SK-N-SH (cell line): ENCODE data around the gene SLCO3A1. TPM values are rescaled to one million over a fixed set of nuclear protein-coding genes. Genes with fewer than 3 reads are reported as not detected.

Experiments used
- CTCF ChIA-PET: fragments of 300-600, 350-600 bp; formaldehyde crosslinking; extraction: SDS; loops from one replicate; lab custom pipeline; 2021; lab: Yijun Ruan, JAX
- POLR2A ChIA-PET: fragments of 350-600 bp; sonication (Branson Sonifier 250); formaldehyde crosslinking; extraction: SDS; loops from one replicate; lab custom pipeline; 2020; ENCODE audit warnings: antibody characterized with exemption, inconsistent platforms; lab: Yijun Ruan, JAX
- DNase-seq: peaks from one replicate; pipeline ENCODE4 v3.0.0; 2012
- H2AFZ ChIP-seq: fragments of 200-600 bp; sonication (generic); 2 replicates; pipeline ENCODE4 v1.8.1; 2016; ENCODE audit warnings: antibody characterized with exemption, mild to moderate bottlenecking, low read depth
- H3F3A ChIP-seq: fragments of 200-600 bp; sonication (generic); replicated peaks from 2 replicates; pipeline ENCODE3; 2016; ENCODE audit warnings: antibody characterized with exemption, mild to moderate bottlenecking; ENCODE audit not compliant: insufficient read depth
- H3K27ac ChIP-seq, 2 experiments: fragments of 200-500 bp in 1 of 2; fragments of 200-600 bp in 1 of 2; sonication (Bioruptor generic) in 1 of 2; sonication (generic), shearing (Covaris generic) in 1 of 2; 2 replicates each; pipeline versions ENCODE4 v1.5.1 to v1.6.1; 2014 to 2016; ENCODE audit warnings: low read depth in 2 of 2, inconsistent platforms in 1 of 2, low read length in 1 of 2, mild to moderate bottlenecking in 1 of 2, mixed read lengths in 1 of 2
- H3K27me3 ChIP-seq: fragments of 200-600 bp; sonication (generic), shearing (Covaris generic); 2 replicates; pipeline ENCODE4 v1.6.1; 2016; ENCODE audit warnings: mixed run types; ENCODE audit not compliant: insufficient read depth
- H3K36me3 ChIP-seq, 2 experiments: fragments of 200-500 bp in 1 of 2; fragments of 200-600 bp in 1 of 2; sonication (Bioruptor generic) in 1 of 2; sonication (generic) in 1 of 2; replicated peaks in 1 of 2; 2 replicates each; pipeline versions ENCODE3 to v1.5.1; 2014 to 2016; ENCODE audit warnings: low read length in 1 of 2, mild to moderate bottlenecking in 1 of 2; ENCODE audit not compliant: insufficient read depth in 2 of 2, control insufficient read depth in 1 of 2
- H3K4me1 ChIP-seq, 2 experiments: fragments of 200-500 bp in 1 of 2; fragments of 200-600 bp in 1 of 2; sonication (Bioruptor generic) in 1 of 2; sonication (generic), shearing (Covaris generic) in 1 of 2; 2 replicates each; pipeline versions ENCODE4 v1.5.1 to v1.6.1; 2014 to 2016; ENCODE audit warnings: low read depth in 1 of 2, low read length in 1 of 2, mixed run types in 1 of 2; ENCODE audit not compliant: insufficient read depth in 2 of 2, control insufficient read depth in 1 of 2
- H3K4me2 ChIP-seq: fragments of 200-600 bp; sonication (generic), shearing (Covaris generic); 2 replicates; pipeline ENCODE4 v1.6.1; 2017; ENCODE audit warnings: mixed run types
- H3K4me3 ChIP-seq, 2 experiments: fragments of 200-500 bp in 1 of 2; fragments of 200-600 bp in 1 of 2; sonication (Bioruptor generic) in 1 of 2; sonication (generic), shearing (Covaris generic) in 1 of 2; 2 replicates each; pipeline versions ENCODE4 v1.5.1 to v1.8.1; 2014 to 2016; ENCODE audit warnings: low read depth in 2 of 2, inconsistent platforms in 1 of 2, low read length in 1 of 2, mild to moderate bottlenecking in 1 of 2, mixed read lengths in 1 of 2, moderate library complexity in 1 of 2
- H3K79me2 ChIP-seq: fragments of 200-600 bp; sonication (generic); 2 replicates; pipeline ENCODE4 v1.8.1; 2017; ENCODE audit warnings: mild to moderate bottlenecking; ENCODE audit not compliant: insufficient read depth
- H3K9ac ChIP-seq: fragments of 200-600 bp; sonication (generic); 2 replicates; pipeline ENCODE4 v1.6.1; 2017; ENCODE audit warnings: mixed run types
- H3K9me2 ChIP-seq: fragments of 200-600 bp; sonication (generic); 2 replicates; pipeline ENCODE4 v1.6.1; 2017; ENCODE audit warnings: mixed run types
- H3K9me3 ChIP-seq: fragments of 200-600 bp; sonication (generic); 2 replicates; pipeline ENCODE4 v1.6.1; 2017; ENCODE audit warnings: mixed run types, mild to moderate bottlenecking, moderate library complexity
- H4K20me1 ChIP-seq: fragments of 200-600 bp; sonication (generic); 2 replicates; pipeline ENCODE4 v1.6.1; 2017; ENCODE audit warnings: mild to moderate bottlenecking, mixed run types; ENCODE audit not compliant: insufficient read depth
- EZH2phosphoT487 ChIP-seq: fragments of 200-600 bp; sonication (generic); IDR thresholded peaks from 2 replicates; pipeline ENCODE4 v1.6.1; 2017; ENCODE audit warnings: low read depth, mixed run types, mild to moderate bottlenecking, antibody characterized with exemption, moderate library complexity, borderline replicate concordance
- FOSL2 ChIP-seq: IDR thresholded peaks from 2 replicates; pipeline ENCODE4 v1.4.0; 2012; ENCODE audit warnings: low read depth, mild to moderate bottlenecking, moderate library complexity, borderline replicate concordance
- FOXJ3 ChIP-seq: sonication (generic); formaldehyde crosslinking; IDR thresholded peaks from 2 replicates; pipeline ENCODE4 v1.5.1; 2020; ENCODE audit warnings: mild to moderate bottlenecking, missing genetic modification reagents
- FOXM1 ChIP-seq: IDR thresholded peaks from 2 replicates; pipeline ENCODE4 v1.4.0; 2012; ENCODE audit warnings: low read depth, mild to moderate bottlenecking
- GABPA ChIP-seq: IDR thresholded peaks from 2 replicates; pipeline ENCODE4 v1.4.0; 2012; ENCODE audit warnings: low read depth, mild to moderate bottlenecking
- GATA2 ChIP-seq: sonication (generic); formaldehyde crosslinking; IDR thresholded peaks from 2 replicates; pipeline ENCODE4 v1.5.0; 2020; ENCODE audit warnings: mild to moderate bottlenecking, missing genetic modification reagents
- JUND ChIP-seq: IDR thresholded peaks from 2 replicates; pipeline ENCODE4 v1.4.0; 2012
- MEF2A ChIP-seq: IDR thresholded peaks from 2 replicates; pipeline ENCODE4 v1.4.0; 2012; ENCODE audit warnings: low read depth, borderline replicate concordance
- RAD21 ChIP-seq: IDR thresholded peaks from 2 replicates; pipeline ENCODE4 v1.6.1; 2012; ENCODE audit warnings: mild to moderate bottlenecking, low read length
- RCOR1 ChIP-seq: fragments of 150-350 bp; IDR thresholded peaks from 2 replicates; pipeline ENCODE4 v1.6.1; 2017; ENCODE audit warnings: antibody characterized with exemption, low read length
- RFX5 ChIP-seq: IDR thresholded peaks from 2 replicates; pipeline ENCODE4 v1.6.1; 2012; ENCODE audit warnings: mild to moderate bottlenecking, improper control_type of control experiment, low read length
- RXRA ChIP-seq: IDR thresholded peaks from 2 replicates; pipeline ENCODE4 v1.4.0; 2012; ENCODE audit warnings: low read depth, mild to moderate bottlenecking, borderline replicate concordance
- SMC3 ChIP-seq: IDR thresholded peaks from 2 replicates; pipeline ENCODE4 v1.6.1; 2012; ENCODE audit warnings: low read depth, low read length, improper control_type of control experiment
- TCF12 ChIP-seq: IDR thresholded peaks from 2 replicates; pipeline ENCODE4 v1.4.0; 2012
- TEAD4 ChIP-seq: IDR thresholded peaks from 2 replicates; pipeline ENCODE4 v1.4.0; 2012; ENCODE audit warnings: mild to moderate bottlenecking, borderline replicate concordance; ENCODE audit not compliant: insufficient read depth
- YY1 ChIP-seq: IDR thresholded peaks from 2 replicates; pipeline ENCODE4 v1.4.0; 2012; ENCODE audit warnings: low read depth, mild to moderate bottlenecking
- WGBS: methylation state at CpG from one replicate; pipeline ENCODE4 v1.1.6; 2017; ENCODE audit warnings: low lambda C conversion rate; 5-methylcytosine and 5-hydroxymethylcytosine counted together
- polyA plus RNA-seq, 3 experiments: library from polyadenylated mRNA; depleted of rRNA; stranded (reverse); fragments of >200 nt; gene quantifications; 2 replicates each; pipeline ENCODE4 v1.2.3, GENCODE V29; 2012
- TF ChIP-seq, protein P1 (sequence below): IDR thresholded peaks from 2 replicates; pipeline ENCODE4 v1.4.0; 2012; ENCODE audit warnings: low read depth
- TF ChIP-seq, protein P2 (sequence below): fragments of 200-600 bp; sonication (generic); IDR thresholded peaks from 2 replicates; pipeline ENCODE4 v1.6.1; 2017; ENCODE audit warnings: antibody characterized with exemption, mild to moderate bottlenecking, moderate library complexity
- TF ChIP-seq, protein P3 (sequence below): fragments of 150-350 bp; IDR thresholded peaks from 2 replicates; pipeline ENCODE4 v1.6.1; 2016; ENCODE audit warnings: mild to moderate bottlenecking, low read depth, low read length
- TF ChIP-seq, protein P4 (sequence below): IDR thresholded peaks from 2 replicates; pipeline ENCODE4 v1.4.0; 2012; ENCODE audit warnings: low read depth, borderline replicate concordance
- TF ChIP-seq, protein P5 (sequence below): IDR thresholded peaks from 2 replicates; pipeline ENCODE4; 2012
- TF ChIP-seq, protein P6 (sequence below): IDR thresholded peaks from 2 replicates; pipeline ENCODE4 v1.4.0; 2012; ENCODE audit warnings: low read depth, borderline replicate concordance

SLCO3A1 gene
- polyA plus RNA-seq, 1 of the 3 experiments (the other 2 are of a cell fraction), result 19.7 TPM

DNA sequence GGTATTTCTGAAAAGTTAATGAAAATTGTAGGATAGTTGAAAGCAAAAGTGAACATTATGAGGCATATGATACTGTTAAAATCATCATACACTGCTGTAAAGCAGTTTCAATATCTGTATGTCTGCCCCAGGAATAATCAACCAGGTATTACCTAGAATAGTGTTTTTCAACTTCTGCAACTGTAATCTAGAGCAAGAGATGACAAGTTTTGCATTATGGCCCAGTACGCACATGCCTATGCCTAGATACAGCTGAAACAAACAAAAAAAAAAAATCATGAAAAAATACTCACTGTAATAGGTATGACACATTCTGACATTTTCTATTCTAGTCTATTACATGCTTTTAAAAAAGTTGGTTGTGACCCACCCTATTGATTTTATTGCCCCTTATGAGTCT is 299.5 kb downstream of the SLCO3A1 start:
- Histone ChIP-seq H3K36me3 (peaks cover 14 to 19% of the 10 kb centered on the region in 2 experiments), H3K9me2 (no peaks in the 10 kb centered on the region), H3K79me2 (no peaks in the 10 kb centered on the region), H3K4me2 (no peak overlapping the region), H3K4me3 (no peak overlapping the region), H3K27me3 (no peaks in the 10 kb centered on the region), H2AFZ (no peak overlapping the region), H3K4me1 (peaks cover 0 to 11% of the 10 kb centered on the region in 2 experiments; a peak in 2 of 4 replicates), H3F3A (no peaks in the 10 kb centered on the region), H3K27ac (no peak overlapping the region), H3K9ac (no peak overlapping the region), H4K20me1 (no peaks in the 10 kb centered on the region), H3K9me3 (no peaks in the 10 kb centered on the region)
- ChIA-PET POLR2A (no interaction called here), CTCF (no interaction called here)
- TF ChIP-seq RCOR1, result no peak
- no peak for TF ChIP-seq GABPA
- TF ChIP-seq YY1, result no peak
- TF ChIP-seq EZH2phosphoT487, result no peak
- TF ChIP-seq, protein P1, sequence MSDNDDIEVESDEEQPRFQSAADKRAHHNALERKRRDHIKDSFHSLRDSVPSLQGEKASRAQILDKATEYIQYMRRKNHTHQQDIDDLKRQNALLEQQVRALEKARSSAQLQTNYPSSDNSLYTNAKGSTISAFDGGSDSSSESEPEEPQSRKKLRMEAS, result no peak
- no peak for TF ChIP-seq GATA2
- no peak for TF ChIP-seq TEAD4
- TF ChIP-seq MEF2A, result no peak
- WGBS, result 97% methylated on average over 1 of the region's 1 CpG
- no peak for DNase-seq

DNA sequence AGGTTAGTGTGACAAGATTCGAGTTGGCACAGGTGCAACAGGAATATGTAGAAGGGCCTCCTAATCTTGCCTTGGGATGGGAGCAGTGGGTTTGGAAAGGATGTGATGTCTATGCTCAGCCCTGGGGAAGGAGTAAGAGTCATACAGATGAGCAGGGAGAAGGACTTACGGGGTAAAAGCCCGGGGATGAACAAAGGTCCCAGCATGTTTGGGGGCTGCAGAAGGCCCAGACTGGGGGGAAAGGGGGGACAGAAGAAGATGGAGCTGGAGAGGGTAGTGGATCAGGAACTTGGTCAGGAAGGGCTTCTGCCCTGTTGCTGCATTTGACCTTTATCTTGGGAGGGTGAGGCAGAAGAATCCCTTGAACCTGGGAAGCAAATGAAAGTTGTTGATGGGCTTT is 300.1 kb downstream of the SLCO3A1 start:
- Histone ChIP-seq H3K9me2 (no peaks in the 10 kb centered on the region), H3K36me3 (peaks cover 14 to 19% of the 10 kb centered on the region in 2 experiments), H2AFZ (no peak overlapping the region), H3K4me3 (no peak overlapping the region), H3K9ac (no peak overlapping the region), H3K27me3 (no peaks in the 10 kb centered on the region), H4K20me1 (no peaks in the 10 kb centered on the region), H3F3A (no peaks in the 10 kb centered on the region), H3K9me3 (no peaks in the 10 kb centered on the region), H3K4me1 (peaks cover 0 to 11% of the 10 kb centered on the region in 2 experiments; a peak in 2 of 4 replicates), H3K4me2 (no peak overlapping the region), H3K27ac (no peak overlapping the region), H3K79me2 (no peaks in the 10 kb centered on the region)
- WGBS, result 86% methylated on average over 3 of the region's 3 CpGs
- no peak for DNase-seq
- CTCF ChIA-PET, result no interaction called here
- POLR2A ChIA-PET, result no interaction called here
- TF ChIP-seq, protein P2, sequence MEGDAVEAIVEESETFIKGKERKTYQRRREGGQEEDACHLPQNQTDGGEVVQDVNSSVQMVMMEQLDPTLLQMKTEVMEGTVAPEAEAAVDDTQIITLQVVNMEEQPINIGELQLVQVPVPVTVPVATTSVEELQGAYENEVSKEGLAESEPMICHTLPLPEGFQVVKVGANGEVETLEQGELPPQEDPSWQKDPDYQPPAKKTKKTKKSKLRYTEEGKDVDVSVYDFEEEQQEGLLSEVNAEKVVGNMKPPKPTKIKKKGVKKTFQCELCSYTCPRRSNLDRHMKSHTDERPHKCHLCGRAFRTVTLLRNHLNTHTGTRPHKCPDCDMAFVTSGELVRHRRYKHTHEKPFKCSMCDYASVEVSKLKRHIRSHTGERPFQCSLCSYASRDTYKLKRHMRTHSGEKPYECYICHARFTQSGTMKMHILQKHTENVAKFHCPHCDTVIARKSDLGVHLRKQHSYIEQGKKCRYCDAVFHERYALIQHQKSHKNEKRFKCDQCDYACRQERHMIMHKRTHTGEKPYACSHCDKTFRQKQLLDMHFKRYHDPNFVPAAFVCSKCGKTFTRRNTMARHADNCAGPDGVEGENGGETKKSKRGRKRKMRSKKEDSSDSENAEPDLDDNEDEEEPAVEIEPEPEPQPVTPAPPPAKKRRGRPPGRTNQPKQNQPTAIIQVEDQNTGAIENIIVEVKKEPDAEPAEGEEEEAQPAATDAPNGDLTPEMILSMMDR, result no peak
- TF ChIP-seq RCOR1, result no peak
- TF ChIP-seq, protein P3, sequence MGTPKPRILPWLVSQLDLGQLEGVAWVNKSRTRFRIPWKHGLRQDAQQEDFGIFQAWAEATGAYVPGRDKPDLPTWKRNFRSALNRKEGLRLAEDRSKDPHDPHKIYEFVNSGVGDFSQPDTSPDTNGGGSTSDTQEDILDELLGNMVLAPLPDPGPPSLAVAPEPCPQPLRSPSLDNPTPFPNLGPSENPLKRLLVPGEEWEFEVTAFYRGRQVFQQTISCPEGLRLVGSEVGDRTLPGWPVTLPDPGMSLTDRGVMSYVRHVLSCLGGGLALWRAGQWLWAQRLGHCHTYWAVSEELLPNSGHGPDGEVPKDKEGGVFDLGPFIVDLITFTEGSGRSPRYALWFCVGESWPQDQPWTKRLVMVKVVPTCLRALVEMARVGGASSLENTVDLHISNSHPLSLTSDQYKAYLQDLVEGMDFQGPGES, result no peak
- TF ChIP-seq TCF12, result no peak
- no peak for TF ChIP-seq SMC3
- TF ChIP-seq, protein P4, sequence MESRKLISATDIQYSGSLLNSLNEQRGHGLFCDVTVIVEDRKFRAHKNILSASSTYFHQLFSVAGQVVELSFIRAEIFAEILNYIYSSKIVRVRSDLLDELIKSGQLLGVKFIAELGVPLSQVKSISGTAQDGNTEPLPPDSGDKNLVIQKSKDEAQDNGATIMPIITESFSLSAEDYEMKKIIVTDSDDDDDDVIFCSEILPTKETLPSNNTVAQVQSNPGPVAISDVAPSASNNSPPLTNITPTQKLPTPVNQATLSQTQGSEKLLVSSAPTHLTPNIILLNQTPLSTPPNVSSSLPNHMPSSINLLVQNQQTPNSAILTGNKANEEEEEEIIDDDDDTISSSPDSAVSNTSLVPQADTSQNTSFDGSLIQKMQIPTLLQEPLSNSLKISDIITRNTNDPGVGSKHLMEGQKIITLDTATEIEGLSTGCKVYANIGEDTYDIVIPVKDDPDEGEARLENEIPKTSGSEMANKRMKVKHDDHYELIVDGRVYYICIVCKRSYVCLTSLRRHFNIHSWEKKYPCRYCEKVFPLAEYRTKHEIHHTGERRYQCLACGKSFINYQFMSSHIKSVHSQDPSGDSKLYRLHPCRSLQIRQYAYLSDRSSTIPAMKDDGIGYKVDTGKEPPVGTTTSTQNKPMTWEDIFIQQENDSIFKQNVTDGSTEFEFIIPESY, result no peak
- no peak for TF ChIP-seq FOSL2
- no peak for TF ChIP-seq GABPA
- no peak for TF ChIP-seq RAD21
- TF ChIP-seq FOXJ3 (CRISPR knock-in tag), result no peak
- no peak for TF ChIP-seq JUND
- TF ChIP-seq RXRA, result no peak
- no peak for TF ChIP-seq RFX5
- TF ChIP-seq FOXM1, result no peak
- TF ChIP-seq, protein P5, sequence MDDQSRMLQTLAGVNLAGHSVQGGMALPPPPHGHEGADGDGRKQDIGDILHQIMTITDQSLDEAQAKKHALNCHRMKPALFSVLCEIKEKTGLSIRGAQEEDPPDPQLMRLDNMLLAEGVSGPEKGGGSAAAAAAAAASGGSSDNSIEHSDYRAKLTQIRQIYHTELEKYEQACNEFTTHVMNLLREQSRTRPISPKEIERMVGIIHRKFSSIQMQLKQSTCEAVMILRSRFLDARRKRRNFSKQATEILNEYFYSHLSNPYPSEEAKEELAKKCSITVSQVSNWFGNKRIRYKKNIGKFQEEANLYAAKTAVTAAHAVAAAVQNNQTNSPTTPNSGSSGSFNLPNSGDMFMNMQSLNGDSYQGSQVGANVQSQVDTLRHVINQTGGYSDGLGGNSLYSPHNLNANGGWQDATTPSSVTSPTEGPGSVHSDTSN, result no peak
- TF ChIP-seq, protein P6, sequence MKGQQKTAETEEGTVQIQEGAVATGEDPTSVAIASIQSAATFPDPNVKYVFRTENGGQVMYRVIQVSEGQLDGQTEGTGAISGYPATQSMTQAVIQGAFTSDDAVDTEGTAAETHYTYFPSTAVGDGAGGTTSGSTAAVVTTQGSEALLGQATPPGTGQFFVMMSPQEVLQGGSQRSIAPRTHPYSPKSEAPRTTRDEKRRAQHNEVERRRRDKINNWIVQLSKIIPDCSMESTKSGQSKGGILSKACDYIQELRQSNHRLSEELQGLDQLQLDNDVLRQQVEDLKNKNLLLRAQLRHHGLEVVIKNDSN, result no peak
- no peak for TF ChIP-seq EZH2phosphoT487
